Activated CD4-positive, alpha-beta T cell treated with anti-CD3 and anti-CD28 coated beads, Interleukin-2, amount 50 U/mL, for 4 hours (primary cell): ENCODE measurements around the gene ADAMTS5.

Experiments
- DNase-seq, 2 experiments: peaks; one replicate each; pipeline ENCODE4 v3.0.0-alpha.2; 2020

Gene ADAMTS5

GRCh38 chr21:26883768-26884167 is 83.1 kb downstream of the ADAMTS5 start:
- DNase-seq: no peak

GRCh38 chr21:26881504-26882228 is 85.2 kb downstream of the ADAMTS5 start:
- DNase-seq: no peak

GRCh38 chr21:26877018-26877417 is 89.9 kb downstream of the ADAMTS5 start:
- no peak for DNase-seq

- no peak for DNase-seq
These were observed 92.5 kb downstream of the ADAMTS5 start for GRCh38 chr21:26874347-26874746.
